HCEC 1CT (cell line): ENCODE data around the gene GMEB2.
A peak's percentile ranks its signal among the peaks of the same experiment; 100 is the strongest.
"Not testable (repeated sequence)": the region's sequence is repeated elsewhere in the genome, so short reads cannot be mapped to it uniquely, and the experiment has no call there.

Experiments used
- DNase-seq: peaks from one replicate; pipeline ENCODE4 v3.0.0-alpha.2; 2017

GMEB2 gene

DNA sequence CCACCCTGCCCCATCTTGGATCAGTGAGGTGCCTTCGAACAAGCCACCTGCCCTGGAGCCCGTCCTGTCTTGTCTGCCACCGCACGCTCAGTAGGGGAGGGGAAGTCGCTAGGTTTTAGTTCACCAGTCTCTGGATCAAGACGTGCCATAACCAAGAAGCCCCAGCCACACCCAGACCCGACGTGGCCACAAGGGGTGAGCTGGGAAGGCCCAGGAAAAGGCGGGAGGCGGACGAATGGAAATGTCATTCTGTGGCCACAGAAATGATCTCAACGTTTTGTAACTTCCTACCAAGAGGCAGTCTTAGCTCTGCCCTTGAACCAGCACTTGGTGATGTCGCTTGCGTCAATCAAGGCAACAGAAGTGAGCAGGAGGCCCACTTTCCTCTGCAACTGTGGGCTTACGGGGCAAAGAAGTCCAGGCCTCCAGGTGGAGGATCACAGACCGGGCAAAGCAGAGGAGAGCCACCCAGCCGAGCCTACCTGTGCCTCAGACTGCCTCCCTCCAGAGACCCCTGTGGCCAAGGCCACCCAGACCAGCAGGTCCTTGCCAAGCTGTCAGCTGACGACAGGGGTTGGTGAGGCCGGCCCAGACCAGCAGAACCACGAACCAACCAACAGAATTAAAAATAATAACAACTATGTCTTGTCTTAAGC is 14.5 kb downstream of the GMEB2 start:
- no peak for DNase-seq

GRCh38 chr20:63611646-63612045 is 15.3 kb downstream of the GMEB2 start:
- DNase-seq = no peak

GRCh38 chr20:63610581-63611435 is 16.1 kb downstream of the GMEB2 start:
- no peak for DNase-seq

GRCh38 chr20:63606686-63607085 is 20.2 kb downstream of the GMEB2 start:
- DNase-seq = no peak

DNA sequence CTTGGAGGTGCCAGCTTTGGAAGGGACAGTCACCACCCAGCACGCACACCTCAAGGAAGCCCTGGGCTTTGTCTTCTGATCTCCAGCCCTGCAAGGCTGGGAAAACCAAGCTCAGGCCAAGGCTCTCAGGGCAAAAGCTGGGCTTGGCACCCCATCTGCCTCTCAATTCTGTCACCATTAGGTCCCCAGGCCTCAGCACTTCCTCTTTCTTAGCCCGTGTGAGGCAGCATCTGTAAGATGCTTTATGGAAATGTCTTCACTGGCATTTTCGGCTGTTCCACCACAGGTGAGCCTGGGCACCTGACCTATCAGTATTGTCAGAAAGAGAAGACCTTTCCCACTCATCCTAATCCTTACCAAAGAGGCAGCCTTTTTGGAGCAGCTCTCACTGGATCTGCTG is 24.6 kb downstream of the GMEB2 start:
- no peak for DNase-seq

DNA sequence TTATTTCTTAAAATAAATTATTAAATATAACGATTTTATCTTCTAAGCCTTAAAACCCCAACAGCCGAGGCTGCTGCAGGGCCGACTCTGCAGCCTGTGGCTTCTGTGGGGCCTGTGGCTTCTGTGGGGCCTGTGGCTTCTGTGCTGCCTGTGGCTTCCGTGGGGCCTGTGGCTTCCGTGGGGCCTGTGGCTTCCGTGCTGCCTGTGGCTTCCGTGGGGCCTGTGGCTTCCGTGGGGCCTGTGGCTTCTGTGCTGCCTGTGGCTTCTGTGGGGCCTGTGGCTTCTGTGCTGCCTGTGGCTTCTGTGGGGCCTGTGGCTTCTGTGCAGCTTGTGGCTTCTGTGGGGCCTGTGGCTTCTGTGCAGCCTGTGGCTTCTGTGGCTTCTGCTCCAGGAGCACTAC is 25.2 kb downstream of the GMEB2 start:
- not testable (repeated sequence) for DNase-seq

DNA sequence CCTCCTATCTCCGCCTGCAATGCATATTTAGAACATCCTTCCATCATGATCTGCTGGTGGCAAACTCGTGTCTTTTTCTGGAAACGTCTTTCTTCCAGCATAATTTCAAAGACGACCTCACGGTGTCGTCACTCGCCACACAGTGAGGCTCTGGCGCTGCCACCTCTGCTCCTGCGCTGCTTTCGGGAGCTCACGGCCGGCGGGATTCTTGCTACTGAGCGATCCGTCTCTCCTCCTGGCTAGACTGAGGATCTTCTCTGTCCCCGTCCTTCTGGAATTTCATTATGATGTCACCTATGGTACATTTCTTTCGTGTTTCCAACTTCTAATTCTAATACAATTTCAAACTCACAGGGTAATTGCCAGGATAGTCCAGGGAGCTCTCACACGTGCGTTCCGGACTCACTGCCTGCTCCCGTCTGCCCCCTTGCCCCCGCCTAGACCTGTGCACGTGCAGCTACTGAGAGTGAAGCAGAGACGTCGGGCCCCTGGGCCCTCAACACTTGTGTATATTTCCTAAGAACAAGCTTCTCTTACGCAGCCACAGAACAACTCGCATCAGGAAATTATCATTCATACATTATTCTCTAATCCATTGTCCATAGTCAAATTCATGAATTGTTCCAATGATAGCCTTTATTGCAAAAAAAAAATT is 27.4 kb downstream of the GMEB2 start:
- no peak for DNase-seq

DNA sequence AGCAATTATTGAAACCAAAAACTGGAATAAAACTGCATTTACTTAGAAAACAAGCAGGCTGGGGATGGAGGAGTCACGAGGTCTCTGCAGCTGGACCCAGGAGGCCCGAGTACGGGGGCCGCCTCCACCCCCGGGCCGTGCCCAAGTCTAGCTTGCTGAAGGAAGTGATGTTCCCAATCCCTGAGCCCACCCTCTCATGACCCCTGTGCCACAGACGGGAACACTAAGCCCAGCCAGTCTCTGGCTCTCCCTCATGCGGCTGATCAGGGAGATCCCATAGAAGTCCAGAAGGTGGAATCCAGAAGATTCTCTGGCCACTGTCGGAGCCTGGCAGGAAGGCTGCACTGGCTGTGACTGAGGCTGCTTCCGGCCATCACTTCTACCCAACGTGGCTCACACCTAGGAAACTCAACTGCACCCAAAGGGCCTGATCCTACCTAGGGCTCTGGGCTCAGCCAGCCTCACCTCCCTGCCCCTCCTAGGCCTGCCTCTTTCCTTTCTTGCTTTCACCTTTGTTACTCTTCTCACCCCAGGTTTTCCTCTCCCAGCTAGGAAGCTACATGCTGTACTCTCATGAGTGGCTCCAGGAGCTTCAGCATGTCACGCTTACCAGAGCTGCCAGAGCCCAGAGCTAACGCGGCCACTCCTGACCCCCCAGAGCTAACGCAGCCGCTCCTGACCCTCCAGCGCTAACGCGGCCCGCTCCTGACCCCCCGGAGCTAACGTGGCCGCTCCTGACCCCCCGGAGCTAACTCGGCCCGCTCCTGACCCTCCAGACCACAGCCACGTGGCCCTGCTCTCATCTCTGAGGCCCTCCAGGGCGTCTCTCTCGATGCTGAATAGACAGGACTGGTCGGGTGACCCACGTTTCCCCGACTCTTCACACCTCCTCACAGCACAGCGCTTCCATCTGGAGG is 28.2 kb downstream of the GMEB2 start:
- no peak for DNase-seq

DNA sequence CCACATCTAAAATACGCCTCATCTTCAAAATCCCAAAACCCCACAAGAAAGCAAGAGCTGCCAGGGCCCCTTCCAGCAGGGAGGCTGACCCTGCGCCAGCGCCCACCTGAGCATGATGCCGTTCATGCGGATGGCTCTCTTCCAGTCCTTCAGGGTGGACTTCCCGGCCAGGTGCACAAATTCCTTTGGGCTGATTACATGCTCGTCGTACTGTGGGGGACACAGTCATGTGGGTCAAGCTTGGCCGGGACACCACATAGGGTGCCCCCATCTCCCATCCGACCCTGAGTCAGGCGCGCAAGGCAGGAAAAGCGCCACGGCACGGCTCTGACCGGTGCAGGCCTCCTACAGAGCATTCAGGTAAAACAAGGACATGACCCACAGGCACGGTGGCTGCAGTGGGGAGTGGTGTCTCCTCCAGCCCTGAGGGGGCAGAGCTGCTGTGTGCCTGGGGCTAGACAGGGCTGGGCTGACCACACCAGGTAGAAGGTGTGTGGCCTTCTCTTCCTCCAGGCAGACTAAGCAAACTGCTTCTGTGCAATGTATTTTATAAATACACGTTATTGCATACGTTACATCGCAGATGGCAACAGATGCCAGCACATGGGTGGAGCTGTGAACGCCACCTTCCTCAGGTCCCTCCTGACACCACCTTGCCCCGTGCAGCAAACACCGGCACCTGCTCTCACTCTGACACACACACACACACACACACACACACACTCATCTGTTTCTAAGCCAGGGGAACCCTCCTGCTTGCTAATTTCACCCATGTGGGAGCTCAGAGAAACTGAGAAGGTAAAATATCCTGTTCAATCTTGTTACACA is 29.0 kb downstream of the GMEB2 start:
- no peak for DNase-seq

GRCh38 chr20:63596423-63596822 is 30.5 kb downstream of the GMEB2 start:
- no peak for DNase-seq

- DNase-seq = no peak
These were observed 31.3 kb downstream of the GMEB2 start for GRCh38 chr20:63595416-63596127.

GRCh38 chr20:63594043-63594561 is 32.8 kb downstream of the GMEB2 start:
- peak; percentile 51 for DNase-seq

DNA sequence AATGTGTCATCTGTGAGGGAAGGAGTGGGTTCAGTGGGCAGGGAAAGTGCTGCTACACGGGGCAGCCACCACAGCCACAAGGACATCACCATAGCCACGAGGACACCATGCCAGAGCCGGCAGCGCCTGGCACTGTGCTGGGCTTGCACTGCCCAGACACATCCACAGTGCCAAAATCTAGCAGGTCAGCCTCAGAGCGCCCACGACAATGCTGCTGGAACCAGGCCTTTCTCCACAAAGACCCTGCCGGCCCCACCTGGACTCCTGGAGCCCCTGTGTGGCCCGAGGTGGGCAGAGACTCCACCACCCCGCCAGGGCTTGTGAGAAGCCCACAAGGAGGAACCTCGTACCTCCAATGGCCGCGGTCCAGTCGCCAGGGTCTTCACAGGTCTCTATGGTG is 34.2 kb downstream of the GMEB2 start:
- DNase-seq = no peak

DNA sequence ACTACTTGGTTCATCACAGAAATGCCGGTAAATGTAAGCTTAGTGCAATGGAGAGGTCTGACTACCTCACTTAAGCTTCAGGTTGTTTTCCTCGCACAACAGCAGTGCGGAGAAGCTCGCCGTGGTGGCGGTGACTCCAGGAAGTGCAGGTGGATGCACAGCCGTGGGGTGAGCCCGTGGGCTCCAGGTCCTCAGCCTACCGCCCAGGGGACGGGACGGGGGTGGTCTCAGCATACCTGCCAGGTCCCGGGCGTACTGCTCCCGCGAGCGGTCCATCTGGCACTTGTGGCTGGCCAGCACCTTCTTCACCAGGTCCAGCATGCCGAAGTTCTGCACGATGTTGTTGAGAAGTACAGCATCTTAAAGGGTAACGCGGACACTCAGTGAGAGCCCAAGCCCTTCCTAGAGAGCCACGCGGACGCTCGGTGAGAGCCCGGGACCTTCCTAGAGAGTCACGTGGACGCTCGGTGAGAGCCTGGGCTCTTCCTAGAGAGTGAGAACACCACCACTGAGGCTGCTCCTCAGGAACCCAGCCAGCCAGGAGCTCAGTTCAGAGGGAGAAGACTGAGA is 35.0 kb downstream of the GMEB2 start:
- no peak for DNase-seq

- DNase-seq = no peak
These were observed 35.8 kb downstream of the GMEB2 start for GRCh38 chr20:63591147-63591533.

GRCh38 chr20:63590218-63591146 is 36.4 kb downstream of the GMEB2 start:
- no peak for DNase-seq

DNA sequence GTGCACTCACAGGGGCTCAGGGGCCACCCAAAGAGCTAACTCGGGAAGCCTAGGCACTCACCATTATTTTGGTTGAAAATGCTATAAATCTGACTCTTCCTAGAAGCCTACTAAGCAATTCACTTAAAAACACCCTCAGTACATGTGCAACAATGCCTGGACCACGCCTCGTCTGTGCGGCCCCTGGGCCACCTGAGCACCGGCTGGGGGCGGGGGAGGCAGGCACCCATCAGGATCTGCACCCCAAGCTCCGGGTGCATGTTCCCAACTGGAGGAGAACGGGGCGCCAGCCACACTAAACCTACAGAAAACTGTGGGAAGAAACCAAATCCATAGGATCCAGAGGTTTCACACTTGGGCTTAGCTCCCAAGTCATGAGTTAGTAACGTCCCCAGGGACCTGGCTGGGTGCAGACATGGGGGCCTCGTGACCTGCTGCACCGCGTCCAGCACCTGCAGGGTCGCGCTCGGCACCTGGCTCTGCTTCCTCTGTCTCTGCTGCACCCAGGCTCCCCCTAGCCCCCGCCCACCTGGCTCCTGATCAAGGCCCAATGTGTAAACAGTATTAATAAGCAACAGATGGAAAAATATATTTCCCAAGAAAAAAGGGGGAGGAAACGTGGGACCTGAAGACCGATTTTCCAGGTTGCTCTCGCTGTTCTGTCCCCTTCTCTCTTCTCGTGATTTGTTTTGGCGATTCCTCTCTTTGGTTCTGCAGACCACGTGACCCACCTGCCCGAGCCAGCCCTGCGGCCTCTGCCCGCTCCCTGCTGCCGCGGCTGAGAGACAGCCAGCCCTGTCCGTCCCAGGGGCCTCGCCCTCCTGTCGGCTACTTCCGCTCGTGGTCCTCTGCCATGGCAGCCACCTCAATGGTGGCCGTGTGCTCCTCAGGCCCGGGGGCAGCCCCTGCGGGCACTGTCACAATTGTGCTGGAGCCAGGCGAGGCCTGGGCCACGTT is 37.4 kb downstream of the GMEB2 start:
- no peak for DNase-seq

DNA sequence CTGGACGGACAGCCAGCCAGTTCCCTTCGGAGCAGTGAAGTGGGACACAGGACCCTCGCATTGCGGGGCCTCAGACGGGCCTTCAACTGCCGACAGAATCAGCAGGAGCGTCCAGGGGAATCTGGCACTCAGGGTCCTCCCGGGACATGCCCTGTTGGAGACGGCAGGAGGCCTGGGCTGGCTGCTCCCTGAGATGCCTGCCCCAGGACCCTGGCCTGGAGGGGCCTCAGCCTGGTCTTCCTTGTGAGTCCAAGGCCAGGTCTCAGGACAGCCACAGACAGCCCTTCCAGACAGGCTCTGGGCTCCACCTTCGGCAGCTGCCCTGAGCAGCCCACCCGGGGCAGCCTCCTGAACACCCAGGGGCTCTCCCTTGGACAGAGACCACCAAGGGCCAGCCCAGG is 38.3 kb downstream of the GMEB2 start:
- DNase-seq = no peak
